Measurements from ENCODE around the gene MIPEP. TPM values are rescaled to one million over a fixed set of nuclear protein-coding genes. Genes with fewer than 3 reads are reported as not detected.

MIPEP gene
- total and polyA plus RNA-seq, 10 of the 15 experiments (the other 5 are each of a cell fraction or from before 2014, with no cell fraction given): 15.6 to 56.2 (median 29.8) TPM

GRCh38 chr13:23919006-23919405 is 29.8 kb upstream of the MIPEP start:
- ChIA-PET POLR2A (interaction anchor here (0.6 kb wide), 1 partner anchor 471 kb away, joined by 6 read pairs; no protein-coding TSS in a partner anchor), SMC1A (ENCODE audit: uncharacterized antibody, unreplicated experiment) (interaction anchor here (0.7 to 2.0 kb wide), 8 partner anchors 8 to 310 kb away, joined by 3 to 8 read pairs (median 3); no protein-coding TSS in a partner anchor), CTCF (interaction anchor here (0.7 to 1.7 kb wide), 9 partner anchors 41 to 404 kb away, joined by 3 to 9 read pairs (median 3); no protein-coding TSS in a partner anchor), RAD21 (ENCODE audit: unreplicated experiment) (interaction anchor here (1.5 kb wide), 1 partner anchor 105 kb away, joined by 3 read pairs; no protein-coding TSS in a partner anchor)
- DNase-seq (ENCODE audit: low read depth, low spot score): no peak
- intact Hi-C loops (cut with micrococcal nuclease; ENCODE audit: unreplicated experiment): no loop called here
- Histone ChIP-seq H3K4me3 (no peak overlapping the region), H3K27ac (ENCODE audit: control insufficient read depth, insufficient read depth) (no peak overlapping the region), H2AFZ (ENCODE audit: control insufficient read depth, low read depth, low read length) (no peak overlapping the region), H3K9me3 (replicated peaks; ENCODE audit: control insufficient read depth, insufficient read depth, low read length) (no peaks in the 10 kb centered on the region), H3K9ac (ENCODE audit: control insufficient read depth, insufficient read depth, low read length) (no peak overlapping the region), H3K79me2 (ENCODE audit: control insufficient read depth, insufficient read depth, low read length) (no peaks in the 10 kb centered on the region), H4K20me1 (ENCODE audit: control insufficient read depth, insufficient read depth) (no peaks in the 10 kb centered on the region), H3K27me3 (replicated peaks in 1 of 2; ENCODE audit: control insufficient read depth in 2 of 2, insufficient read depth in 2 of 2, low read length in 1 of 2) (no peaks in the 10 kb centered on the region), H3K4me1 (ENCODE audit: control insufficient read depth, insufficient read depth, low read length) (no peaks in the 10 kb centered on the region), H3K4me2 (ENCODE audit: control insufficient read depth, insufficient read depth) (no peak overlapping the region), H3K36me3 (ENCODE audit: control insufficient read depth in 2 of 2, insufficient read depth in 2 of 2, low read length in 1 of 2) (no peaks in the 10 kb centered on the region)
- no peak for ATAC-seq
- no peak for TF ChIP-seq NKRF (conservative IDR thresholded peaks at IDR 0.05)
- no TSS peak for BruUV-seq (replicated peaks)
- in situ Hi-C loops (cut with MboI): loop anchor here (5.0 kb wide), 1 partner anchor 313 kb away; no protein-coding TSS in a partner anchor
- whole genome bisulfite sequencing (ENCODE audit: insufficient coverage, insufficient replicate concordance, low lambda C conversion rate, missing lambda C conversion rate): 88% methylated on average over 1 of the region's 1 CpG
- no peak for FAIRE-seq

DNA sequence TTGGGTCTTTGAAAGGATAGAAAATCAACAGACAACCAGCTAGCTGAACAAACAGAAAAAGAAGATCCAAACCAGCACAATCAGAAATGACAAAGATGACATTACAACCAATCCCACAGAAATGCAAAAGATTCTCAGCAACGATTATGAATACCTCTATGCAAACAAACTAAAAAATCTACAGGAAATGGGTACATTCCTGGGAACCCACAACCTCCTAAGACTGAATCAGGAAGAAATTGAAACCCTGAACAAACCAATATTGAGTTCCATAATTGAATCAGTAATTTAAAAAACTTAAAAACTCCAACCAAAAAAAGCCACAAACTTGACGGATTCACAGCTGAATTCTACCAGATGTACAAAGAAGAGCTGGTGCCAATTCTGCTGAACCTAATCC is 29.0 kb upstream of the MIPEP start:
- Histone ChIP-seq H3K4me1 (ENCODE audit: control insufficient read depth, insufficient read depth, low read length) (no peaks in the 10 kb centered on the region), H3K27me3 (replicated peaks in 1 of 2; ENCODE audit: control insufficient read depth in 2 of 2, insufficient read depth in 2 of 2, low read length in 1 of 2) (no peaks in the 10 kb centered on the region), H3K36me3 (ENCODE audit: control insufficient read depth in 2 of 2, insufficient read depth in 2 of 2, low read length in 1 of 2) (no peaks in the 10 kb centered on the region), H2AFZ (ENCODE audit: control insufficient read depth, low read depth, low read length) (no peak overlapping the region), H3K4me2 (ENCODE audit: control insufficient read depth, insufficient read depth) (no peak overlapping the region), H4K20me1 (ENCODE audit: control insufficient read depth, insufficient read depth) (no peaks in the 10 kb centered on the region), H3K79me2 (ENCODE audit: control insufficient read depth, insufficient read depth, low read length) (no peaks in the 10 kb centered on the region), H3K9ac (ENCODE audit: control insufficient read depth, insufficient read depth, low read length) (no peak overlapping the region), H3K9me3 (replicated peaks; ENCODE audit: control insufficient read depth, insufficient read depth, low read length) (no peaks in the 10 kb centered on the region), H3K27ac (ENCODE audit: control insufficient read depth, insufficient read depth) (no peak overlapping the region), H3K4me3 (no peak overlapping the region)
- in situ Hi-C loops (cut with MboI): loop anchor here (5.0 kb wide), 1 partner anchor 314 kb away; no protein-coding TSS in a partner anchor
- intact Hi-C loops (cut with micrococcal nuclease; ENCODE audit: unreplicated experiment): no loop called here
- ATAC-seq: no peak
- ChIA-PET POLR2A (interaction anchor here (0.6 kb wide), 1 partner anchor 470 kb away, joined by 6 read pairs; no protein-coding TSS in a partner anchor), CTCF (interaction anchor here (0.7 to 1.7 kb wide), 8 partner anchors 42 to 403 kb away, joined by 3 to 9 read pairs (median 3); no protein-coding TSS in a partner anchor), SMC1A (ENCODE audit: uncharacterized antibody, unreplicated experiment) (interaction anchor here (1.0 to 2.0 kb wide), 5 partner anchors 10 to 310 kb away, joined by 3 to 8 read pairs (median 4); no protein-coding TSS in a partner anchor), RAD21 (ENCODE audit: unreplicated experiment) (interaction anchor here (1.5 kb wide), 1 partner anchor 106 kb away, joined by 3 read pairs; no protein-coding TSS in a partner anchor)
- no peak for DNase-seq (ENCODE audit: low read depth, low spot score)
- BruUV-seq (replicated peaks): no TSS peak
- FAIRE-seq: no peak
- WGBS (ENCODE audit: insufficient coverage, insufficient replicate concordance, low lambda C conversion rate, missing lambda C conversion rate): 38% methylated on average over 2 of the region's 2 CpGs
- TF ChIP-seq BHLHE40 (IDR thresholded peaks at IDR 0.05; ENCODE audit: borderline replicate concordance in 1 of 2, low read depth in 2 of 2, low read length in 1 of 2): no peak
- TF ChIP-seq, protein P1, sequence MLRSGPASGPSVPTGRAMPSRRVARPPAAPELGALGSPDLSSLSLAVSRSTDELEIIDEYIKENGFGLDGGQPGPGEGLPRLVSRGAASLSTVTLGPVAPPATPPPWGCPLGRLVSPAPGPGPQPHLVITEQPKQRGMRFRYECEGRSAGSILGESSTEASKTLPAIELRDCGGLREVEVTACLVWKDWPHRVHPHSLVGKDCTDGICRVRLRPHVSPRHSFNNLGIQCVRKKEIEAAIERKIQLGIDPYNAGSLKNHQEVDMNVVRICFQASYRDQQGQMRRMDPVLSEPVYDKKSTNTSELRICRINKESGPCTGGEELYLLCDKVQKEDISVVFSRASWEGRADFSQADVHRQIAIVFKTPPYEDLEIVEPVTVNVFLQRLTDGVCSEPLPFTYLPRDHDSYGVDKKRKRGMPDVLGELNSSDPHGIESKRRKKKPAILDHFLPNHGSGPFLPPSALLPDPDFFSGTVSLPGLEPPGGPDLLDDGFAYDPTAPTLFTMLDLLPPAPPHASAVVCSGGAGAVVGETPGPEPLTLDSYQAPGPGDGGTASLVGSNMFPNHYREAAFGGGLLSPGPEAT (IDR thresholded peaks at IDR 0.05; ENCODE audit: low read depth): no peak
- TF ChIP-seq ZBED1 (IDR thresholded peaks at IDR 0.05; ENCODE audit: borderline replicate concordance): no peak
- no peak for TF ChIP-seq MYB (IDR thresholded peaks at IDR 0.05; ENCODE audit: borderline replicate concordance, low read depth, low read length)
- no peak for TF ChIP-seq ATF7 (IDR thresholded peaks at IDR 0.05; ENCODE audit: low read depth)
- TF ChIP-seq, protein P2, sequence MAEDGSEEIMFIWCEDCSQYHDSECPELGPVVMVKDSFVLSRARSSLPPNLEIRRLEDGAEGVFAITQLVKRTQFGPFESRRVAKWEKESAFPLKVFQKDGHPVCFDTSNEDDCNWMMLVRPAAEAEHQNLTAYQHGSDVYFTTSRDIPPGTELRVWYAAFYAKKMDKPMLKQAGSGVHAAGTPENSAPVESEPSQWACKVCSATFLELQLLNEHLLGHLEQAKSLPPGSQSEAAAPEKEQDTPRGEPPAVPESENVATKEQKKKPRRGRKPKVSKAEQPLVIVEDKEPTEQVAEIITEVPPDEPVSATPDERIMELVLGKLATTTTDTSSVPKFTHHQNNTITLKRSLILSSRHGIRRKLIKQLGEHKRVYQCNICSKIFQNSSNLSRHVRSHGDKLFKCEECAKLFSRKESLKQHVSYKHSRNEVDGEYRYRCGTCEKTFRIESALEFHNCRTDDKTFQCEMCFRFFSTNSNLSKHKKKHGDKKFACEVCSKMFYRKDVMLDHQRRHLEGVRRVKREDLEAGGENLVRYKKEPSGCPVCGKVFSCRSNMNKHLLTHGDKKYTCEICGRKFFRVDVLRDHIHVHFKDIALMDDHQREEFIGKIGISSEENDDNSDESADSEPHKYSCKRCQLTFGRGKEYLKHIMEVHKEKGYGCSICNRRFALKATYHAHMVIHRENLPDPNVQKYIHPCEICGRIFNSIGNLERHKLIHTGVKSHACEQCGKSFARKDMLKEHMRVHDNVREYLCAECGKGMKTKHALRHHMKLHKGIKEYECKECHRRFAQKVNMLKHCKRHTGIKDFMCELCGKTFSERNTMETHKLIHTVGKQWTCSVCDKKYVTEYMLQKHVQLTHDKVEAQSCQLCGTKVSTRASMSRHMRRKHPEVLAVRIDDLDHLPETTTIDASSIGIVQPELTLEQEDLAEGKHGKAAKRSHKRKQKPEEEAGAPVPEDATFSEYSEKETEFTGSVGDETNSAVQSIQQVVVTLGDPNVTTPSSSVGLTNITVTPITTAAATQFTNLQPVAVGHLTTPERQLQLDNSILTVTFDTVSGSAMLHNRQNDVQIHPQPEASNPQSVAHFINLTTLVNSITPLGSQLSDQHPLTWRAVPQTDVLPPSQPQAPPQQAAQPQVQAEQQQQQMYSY (CRISPR knock-in tag; IDR thresholded peaks at IDR 0.05): no peak

Measured in GM12878 (cell line).